Activated CD4-positive, CD25-positive, alpha-beta regulatory T cell (primary cell): ENCODE data around the gene HIF1A.
"Not testable (repeated sequence)": the region's sequence is repeated elsewhere in the genome, so short reads cannot be mapped to it uniquely, and the experiment has no call there.

Source experiments
- DNase-seq, 4 experiments: peaks; one replicate each; lab custom pipeline; 2025; lab: John Stamatoyannopoulos, UW

HIF1A gene

DNA sequence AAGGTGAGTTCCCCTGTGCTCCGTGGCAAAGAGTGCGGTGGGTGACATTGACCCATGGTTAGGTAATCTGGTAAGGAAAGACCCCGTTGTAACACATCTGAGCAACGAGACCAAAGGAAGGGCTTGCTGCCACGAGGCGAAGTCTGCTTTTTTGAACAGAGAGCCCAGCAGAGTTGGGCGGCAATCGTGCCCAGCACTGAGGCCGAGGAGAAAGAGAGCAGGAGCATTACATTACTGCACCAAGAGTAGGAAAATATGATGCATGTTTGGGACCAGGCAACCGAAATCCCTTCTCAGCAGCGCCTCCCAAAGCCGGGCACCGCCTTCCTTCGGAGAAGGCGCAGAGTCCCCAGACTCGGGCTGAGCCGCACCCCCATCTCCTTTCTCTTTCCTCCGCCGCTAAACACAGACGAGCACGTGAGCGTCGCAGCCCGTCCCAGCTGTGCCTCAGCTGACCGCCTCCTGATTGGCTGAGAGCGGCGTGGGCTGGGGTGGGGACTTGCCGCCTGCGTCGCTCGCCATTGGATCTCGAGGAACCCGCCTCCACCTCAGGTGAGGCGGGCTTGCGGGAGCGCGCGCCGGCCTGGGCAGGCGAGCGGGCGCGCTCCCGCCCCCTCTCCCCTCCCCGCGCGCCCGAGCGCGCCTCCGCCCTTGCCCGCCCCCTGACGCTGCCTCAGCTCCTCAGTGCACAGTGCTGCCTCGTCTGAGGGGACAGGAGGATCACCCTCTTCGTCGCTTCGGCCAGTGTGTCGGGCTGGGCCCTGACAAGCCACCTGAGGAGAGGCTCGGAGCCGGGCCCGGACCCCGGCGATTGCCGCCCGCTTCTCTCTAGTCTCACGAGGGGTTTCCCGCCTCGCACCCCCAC lies at the start of gene HIF1A:
Gene HIF1A, plus strand, starts transcription at position 684 of the 865 bp plus-strand sequence. CDS start 292 bp downstream, outside the sequence.
- peak; percentile 83 to 95 (median 90) for DNase-seq

DNA sequence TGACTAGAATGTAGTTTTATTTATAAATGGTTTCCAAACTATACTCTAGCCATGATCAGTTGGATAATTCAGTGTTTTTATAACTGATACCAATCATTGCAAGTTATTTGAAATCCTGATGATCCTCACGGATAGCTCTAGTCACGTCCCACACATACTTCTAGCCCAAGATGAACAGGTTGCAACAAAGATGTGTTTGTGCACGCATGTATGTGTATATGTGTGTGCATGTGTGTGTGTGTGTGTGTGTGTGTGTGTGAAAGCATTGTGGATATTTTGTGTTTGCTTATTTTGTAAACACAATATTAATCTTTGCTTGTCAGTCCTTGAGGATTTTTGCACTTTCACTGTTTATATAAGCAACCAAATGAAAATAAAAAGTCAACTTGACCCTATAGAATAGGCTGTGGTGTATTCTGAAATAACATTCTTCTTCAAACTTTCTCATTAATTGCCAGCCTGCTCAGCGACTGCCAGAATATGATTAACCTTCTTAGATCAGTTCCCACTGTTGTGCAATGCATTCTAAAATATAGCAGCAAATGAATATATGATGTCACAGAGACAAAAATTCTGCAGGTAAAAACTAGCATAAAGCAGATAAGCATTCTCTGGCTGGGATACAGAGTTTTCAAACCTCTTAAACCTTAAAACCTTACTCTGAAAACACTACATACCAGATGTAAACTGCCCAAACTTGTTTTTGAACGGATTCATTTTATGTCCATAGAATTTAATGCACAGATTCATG lies 48.8 kb upstream of the HIF1A start:
- no peak for DNase-seq

DNA sequence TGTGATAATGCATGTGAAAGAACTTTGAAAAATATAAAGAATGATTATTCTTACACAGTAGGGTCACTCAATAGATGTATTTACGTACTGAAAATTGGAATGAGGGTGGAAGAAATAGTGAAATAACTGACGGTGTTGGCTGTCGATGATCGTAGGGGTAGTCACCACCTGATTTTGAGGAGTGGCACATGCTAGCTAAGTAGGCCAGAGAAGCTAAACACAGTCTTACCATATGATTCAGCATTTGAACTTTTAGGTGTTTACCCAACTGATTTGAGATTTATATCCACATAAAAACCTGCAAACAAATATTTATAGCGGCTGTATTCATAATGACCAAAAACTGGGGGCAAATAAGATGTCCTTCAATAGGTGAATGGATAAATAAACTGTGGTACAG lies 47.6 kb upstream of the HIF1A start:
- no peak for DNase-seq

DNA sequence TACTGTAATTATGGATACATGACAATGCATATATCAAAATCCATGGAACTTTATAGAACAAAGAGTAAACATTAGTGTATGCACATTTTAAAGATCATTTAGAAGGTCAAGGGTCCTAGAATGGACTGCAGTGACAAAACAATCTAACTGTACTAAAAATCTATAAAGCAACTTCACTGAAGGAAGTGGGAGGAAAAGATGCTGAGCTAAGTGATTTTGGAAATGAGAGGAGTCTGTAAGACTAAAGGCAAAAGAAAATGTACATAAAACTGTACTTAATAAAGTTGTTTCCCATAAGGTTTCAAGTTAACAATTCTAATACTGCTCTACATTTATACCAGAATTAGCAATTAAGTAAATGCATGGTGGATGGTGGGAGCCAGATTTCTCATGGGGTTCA lies 46.9 kb upstream of the HIF1A start:
- DNase-seq, result no peak

DNA sequence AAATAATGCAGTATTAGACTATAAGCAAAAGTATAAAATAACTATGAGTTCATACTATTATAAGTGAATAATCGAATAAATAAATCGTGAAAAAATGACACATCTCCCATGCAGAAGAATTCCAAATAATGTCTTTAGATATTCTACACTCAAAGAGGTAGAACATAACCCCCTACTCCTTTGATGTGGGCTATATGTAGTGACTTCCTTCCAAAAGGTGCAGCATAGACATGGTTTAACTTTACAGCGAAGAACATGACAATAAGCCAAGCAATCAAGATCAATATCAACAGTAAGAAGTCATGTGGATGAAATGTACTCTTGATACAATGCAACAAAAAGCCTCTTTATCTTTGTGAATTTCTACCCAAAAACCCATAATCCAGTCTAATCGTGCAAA lies 46.0 kb upstream of the HIF1A start:
- DNase-seq, result no peak

DNA sequence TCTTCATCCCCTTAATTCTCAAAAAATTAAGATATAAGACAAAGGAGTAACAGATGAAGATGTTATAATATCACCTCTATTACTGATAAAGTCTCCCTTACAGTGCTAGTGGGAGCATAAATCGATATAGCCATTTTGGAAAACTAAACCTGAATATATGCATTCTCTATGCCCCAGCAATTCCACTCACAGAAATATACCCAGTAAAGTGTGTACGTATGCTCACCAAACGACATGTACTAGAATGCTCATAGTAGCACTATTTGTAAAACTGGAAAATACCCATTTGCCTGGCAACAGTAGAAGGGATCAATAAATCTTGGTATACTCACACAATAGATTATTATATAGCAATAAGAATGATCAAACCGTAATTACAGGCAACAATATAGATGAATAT lies 44.0 kb upstream of the HIF1A start:
- DNase-seq, result no peak

DNA sequence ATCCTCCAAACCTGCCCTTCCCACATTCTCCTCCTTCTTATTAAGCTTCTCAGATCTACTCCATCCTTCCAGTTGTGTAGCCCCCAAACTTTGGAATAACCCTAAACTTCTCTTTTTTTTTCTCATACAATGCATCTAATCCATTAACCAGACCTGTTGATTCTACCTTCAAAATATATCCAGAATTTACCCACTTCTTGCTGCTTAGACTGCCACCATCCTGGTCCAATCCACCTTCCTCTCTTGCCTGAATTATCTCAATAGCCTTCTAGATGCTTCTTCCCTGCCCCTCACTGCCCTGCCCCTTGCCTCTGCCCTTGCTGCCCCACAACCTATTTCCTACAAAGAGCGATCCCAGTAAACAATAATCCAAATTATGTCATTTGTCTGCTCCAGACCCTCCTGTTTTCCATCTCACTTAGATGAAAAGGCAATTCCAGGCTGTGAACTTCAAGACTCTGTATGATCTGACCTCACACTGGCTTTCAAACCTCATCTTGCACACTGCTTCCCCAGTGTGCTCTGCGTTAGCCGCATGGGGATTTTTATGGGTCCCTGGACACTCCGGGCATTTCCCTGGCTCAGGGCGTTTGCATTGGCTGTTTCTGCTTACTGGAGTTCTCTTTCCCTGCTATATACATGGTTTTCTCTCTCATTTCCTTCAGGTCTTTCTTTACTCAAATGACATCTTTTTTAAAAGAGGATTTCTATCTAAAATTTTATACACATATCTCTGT lies 42.6 kb upstream of the HIF1A start:
- no peak for DNase-seq

DNA sequence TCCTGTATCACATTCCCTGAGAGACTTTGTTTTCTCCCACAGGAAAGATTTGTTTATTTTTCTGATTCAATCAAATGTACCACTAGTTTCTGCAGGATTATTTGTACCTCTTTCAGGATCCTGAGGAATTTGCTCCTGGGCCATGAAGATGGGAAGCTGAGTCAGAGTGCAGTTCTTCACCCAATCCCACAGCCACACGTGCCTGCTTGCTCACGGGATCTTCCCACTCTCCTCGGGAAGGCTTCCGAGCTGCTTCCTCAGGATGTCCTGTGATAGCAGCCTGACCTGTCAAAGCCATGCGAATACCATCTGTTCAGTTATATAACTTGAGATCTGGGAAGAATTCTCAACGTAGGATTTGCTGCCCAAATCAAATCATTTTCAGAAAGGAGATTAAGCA lies 41.8 kb upstream of the HIF1A start:
- no peak for DNase-seq

DNA sequence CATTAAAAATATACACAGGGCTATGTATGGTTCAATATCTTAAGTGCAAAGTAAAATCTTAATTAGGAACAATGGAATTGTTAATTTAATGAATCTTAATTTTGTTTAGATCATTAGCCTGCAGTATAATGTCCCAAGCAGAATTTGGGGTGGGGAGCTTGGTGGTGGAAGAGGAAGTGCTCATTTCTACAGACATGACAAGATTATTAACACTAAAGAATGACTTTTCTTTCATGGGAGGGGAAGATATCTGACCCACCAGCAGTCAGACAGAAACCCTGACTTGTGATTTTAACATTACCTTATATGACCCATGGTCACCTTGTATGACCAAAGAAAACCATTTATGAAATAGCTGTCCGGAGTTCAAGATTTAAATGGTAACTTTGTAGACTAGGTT lies 41.3 kb upstream of the HIF1A start:
- no peak for DNase-seq

DNA sequence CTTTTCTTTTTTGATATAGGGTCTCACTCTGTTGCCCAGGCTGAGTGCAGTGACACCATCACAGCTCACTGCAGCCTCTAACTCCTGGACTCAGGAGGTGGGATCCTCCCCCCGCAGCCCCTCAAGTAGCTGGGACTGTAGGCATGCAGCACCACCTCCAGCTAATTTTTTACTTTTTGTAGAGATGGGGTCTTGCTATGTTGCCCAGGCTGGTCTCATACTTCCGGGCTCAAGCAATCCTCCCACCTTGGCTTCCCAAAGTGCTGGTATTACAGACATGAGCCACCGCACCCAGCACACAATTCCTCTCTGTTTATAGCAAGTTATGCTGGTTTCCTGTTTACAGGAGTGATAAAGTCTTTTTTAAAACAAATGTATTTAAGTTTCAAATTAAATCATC lies 39.5 kb upstream of the HIF1A start:
- no peak for DNase-seq

DNA sequence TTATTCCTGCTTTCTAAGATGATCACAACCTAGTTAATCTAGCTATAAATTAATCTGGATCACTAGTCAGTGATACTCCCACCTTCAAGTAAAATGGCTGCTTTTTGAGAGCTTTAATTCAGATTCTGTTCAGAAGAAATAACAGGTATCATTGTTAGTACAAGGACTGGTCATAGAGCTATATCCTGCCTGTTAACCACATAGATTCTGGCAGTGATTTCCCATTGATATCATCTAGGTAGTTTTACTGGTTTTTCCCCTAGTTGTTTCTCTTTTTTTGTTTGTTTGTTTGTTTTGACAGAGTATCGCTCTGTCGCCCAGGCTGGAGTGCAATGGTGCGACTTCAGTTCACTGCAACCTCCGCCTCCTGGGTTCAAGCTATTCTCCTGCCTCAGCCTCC lies 39.0 kb upstream of the HIF1A start:
- no peak for DNase-seq

DNA sequence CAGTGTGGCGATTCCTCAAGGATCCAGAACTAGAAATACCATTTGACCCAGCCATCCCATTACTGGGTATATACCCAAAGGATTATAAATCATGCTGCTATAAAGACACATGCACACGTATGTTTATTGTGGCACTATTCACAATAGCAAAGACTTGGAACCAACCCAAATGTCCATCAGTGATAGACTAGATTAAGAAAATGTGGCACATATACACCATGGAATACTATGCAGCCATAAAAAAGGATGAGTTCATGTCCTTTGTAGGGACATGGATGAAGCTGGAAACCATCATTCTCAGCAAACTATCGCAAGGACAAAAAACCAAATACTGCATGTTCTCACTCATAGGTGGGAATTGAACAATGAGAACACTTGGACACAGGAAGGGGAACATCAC lies 37.2 kb upstream of the HIF1A start:
- not testable (repeated sequence) for DNase-seq

DNA sequence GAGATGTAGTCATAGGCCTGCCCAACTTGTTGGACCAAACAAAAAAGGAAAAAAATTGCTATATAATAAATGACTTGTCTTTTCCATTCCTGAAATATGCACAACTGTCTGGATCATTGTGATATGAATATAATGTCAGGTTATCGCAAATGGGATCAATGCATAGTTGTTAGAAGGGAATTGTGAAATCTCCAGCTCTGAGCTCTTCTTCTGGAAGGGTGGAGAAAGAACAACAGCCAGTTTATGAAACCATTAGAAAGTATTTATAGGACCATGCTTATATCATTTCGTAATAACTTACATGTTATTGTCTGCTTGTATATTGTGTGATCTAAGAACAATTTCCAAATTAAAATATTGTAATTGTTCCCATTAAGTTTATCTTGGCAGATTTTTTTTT lies 35.7 kb upstream of the HIF1A start:
- DNase-seq, result no peak

DNA sequence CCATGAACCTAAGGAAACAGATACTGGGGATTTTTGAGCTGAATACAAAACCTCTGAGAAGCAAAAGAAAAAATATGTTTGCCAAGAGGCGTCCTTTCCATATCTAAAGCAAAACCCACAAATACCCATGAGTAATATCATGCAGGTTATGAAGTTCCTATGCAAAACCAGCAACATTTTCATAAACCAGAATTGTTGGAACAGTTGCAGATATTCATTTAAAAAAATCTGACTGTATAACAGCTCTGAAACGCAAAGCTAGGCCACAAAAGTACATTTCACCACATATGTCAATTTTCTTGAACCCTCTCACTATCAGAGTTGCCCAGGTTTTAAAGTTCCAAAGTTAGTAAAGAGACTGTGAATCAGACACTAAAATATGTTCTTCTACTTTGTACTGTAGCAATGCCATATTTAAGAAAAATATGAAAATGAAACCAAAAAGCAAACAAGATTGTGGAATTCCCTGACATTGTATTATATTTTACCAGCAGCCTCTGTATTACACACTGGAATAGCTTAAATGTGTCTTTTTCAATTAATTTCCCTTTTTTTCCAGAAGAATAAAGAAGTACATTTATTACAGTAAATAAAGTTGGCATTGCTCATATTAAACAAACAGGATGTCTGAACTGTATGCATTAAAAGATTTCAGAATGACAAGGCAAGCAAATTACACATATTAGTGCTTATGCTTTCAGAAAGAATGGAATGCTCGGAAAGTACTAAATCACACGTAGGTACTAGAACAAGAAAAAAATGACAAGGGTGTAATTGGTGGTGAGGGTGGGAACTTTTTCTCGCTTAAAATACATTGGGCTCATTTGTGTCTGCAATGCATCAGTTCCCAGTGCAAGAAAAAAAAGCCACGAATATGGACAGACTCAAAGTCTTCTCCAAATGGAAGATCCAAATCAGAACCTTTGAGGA lies 33.6 kb upstream of the HIF1A start:
- no peak for DNase-seq

DNA sequence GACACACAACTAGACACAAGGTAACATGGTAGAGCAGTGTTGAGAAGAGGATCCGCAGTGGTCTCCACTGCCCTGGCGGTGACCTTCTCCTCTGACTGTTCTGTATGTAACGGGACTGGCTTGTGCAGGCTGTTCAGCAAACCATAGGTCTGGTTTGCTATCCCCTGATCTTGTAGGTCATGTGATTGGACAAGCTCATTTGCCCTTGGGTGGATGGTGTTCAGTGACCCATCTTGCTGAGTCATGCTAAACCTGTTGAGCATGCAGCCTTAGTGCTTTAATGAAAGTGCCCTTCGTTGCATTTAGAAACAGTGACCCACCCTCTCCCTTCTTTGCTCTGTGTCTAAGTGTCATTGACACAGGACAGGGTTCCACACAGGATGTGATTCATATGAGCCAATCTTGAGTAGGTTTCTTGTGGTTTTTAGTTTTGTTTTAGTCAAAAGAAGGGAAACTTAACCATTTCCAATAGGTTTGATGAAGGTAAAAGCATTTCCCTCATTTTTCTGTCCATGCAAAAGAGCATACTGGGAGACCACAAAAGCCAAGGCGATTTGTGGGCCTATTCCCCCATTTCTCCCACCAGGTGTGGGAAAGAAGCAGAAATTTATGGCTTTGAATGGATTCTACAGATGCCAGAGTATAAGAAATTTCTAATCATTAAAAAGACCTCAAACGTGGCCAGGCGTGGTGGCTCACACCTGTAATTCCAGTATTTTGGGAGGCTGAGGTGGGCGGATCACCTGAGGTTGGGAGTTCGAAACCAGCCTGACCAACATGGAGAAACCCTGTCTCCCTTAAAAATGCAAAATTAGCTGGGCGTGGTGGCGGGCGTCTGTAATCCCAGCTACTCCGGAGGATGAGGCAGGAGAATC lies 32.6 kb upstream of the HIF1A start:
- DNase-seq, result peak in 3 of 4 experiments; percentile 8 to 25 (median 8)

DNA sequence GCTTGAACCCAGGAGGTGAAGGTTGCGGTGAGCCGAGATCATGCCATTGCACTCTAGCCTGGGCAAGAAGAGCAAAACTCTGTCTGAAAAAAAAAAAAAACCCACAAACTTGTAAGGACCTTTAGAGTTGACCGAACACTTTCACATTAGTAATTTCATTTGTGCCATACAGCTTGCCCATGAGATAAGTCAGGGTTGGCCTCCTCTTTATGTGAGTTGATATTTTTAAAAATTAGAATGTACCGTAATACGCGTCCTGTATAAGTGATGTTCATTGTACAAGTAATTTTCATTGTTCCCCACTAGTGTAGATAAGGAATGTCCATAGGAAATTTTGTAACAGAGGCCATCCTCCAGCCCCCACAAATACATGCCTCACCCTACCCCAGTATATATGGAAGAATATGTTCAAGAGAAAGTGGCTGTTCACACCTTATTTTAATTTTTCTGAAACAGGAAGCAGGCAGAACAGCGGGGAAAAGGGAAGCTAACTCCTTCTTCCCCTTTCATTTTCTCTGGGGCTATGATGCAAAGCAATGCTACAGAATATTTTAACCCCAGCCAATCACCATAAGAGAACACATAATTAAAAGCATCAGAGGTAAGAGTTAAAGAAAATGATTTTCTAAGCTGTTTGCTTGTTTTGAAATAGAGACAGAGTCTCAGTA lies 31.9 kb upstream of the HIF1A start:
- no peak for DNase-seq

DNA sequence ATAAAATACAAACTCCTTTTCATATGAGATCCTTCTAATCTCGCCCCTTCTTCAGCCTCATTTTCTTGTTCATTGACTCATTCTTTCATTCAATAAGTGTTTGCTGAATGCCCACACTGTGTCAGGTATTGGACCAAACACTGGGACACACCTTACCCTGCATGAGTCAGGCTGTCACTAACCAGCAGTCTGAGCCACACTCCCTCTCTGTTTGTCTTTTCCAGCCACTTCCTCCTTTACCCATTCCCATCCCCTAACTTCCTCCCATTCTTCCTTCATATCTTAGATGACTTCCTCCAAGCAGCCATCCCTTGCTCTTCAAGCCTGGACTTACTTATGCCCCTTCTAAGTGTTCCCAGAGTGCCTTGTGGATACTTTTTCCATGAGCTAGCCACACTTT lies 27.0 kb upstream of the HIF1A start:
- DNase-seq, result no peak

DNA sequence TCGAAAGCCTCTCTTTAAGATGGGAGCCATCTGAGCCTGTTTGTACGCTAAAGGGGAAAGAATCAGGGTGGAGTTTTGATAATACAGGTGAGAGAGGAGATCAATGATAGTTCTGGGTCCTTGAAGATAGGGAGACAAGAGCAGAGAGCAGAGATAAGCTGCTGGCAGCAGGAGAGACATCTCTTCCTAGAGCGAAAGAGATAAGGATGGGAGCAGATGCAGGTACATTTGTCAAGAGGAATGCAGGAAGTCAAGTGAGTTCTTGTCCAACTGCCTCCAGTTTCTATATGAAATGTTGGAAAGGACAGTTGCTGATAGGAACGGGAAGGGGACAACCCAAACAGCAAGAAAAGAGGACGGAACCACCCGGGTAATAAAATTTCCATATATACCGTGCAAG lies 24.7 kb upstream of the HIF1A start:
- no peak for DNase-seq

DNA sequence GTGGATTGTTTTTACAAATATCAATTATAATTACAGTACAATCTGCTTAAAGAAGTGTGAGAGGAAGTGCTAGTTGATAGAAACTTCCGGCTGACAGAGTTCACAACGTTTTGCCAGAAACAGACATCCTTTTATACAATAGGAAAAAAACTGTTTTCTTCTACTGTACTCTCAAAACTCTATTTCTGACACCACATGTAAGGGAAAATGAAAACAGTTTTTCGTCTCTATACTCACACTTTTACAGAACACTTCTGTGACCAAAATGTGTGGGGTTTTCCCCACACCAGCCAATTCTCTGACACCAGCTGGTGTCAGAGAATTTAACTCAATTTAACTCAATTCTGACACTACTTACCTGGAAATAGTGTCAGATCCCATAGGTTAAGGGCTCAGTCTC lies 24.2 kb upstream of the HIF1A start:
- DNase-seq, result peak in 1 of 4 experiments; percentile 2

DNA sequence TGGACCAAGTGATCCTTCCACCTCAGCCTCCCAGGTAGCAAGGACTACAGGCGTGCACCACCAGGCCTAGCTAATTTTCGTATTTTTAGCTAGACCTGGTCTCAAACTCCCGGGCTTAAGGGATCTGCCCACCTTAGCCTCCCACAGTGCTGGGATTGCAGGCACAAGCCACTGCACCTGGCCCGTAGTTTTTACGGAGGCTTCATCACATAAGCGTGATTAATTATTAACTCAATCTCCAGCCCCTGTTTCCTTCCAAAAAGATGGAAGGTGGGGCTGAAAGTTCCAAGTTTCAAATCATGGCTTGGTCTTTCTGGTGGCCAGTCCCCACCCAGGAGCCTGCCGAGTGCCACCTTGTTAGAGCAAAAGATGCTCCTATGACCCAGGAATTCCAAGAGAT lies 22.5 kb upstream of the HIF1A start:
- no peak for DNase-seq
